DOHH2 (cell line): ENCODE results near the gene RNF223.

Source experiments
- H3F3A ChIP-seq: fragments of 200-600 bp; sonication (generic), shearing (Covaris generic); 2 replicates; pipeline ENCODE4 v1.6.0; 2016; ENCODE audit warnings: antibody characterized with exemption, mild to moderate bottlenecking; ENCODE audit not compliant: control insufficient read depth, insufficient read depth
- H3K27ac ChIP-seq: fragments of 200-600 bp; sonication (generic); 2 replicates; pipeline ENCODE4 v1.5.1; 2014; ENCODE audit warnings: low read depth, mild to moderate bottlenecking, low read length, moderate library complexity
- H3K27me3 ChIP-seq: fragments of 200-600 bp; sonication (generic); 2 replicates; pipeline ENCODE4 v1.6.1; 2014; ENCODE audit warnings: mild to moderate bottlenecking, low read length, mixed read lengths; ENCODE audit not compliant: control insufficient read depth
- H3K36me3 ChIP-seq: fragments of 200-600 bp; sonication (generic); 2 replicates; pipeline ENCODE4 v1.6.1; 2014; ENCODE audit warnings: mild to moderate bottlenecking, low read length, moderate library complexity, mixed read lengths; ENCODE audit not compliant: control insufficient read depth
- H3K4me1 ChIP-seq: fragments of 200-600 bp; sonication (generic); 2 replicates; pipeline ENCODE4 v1.6.1; 2014; ENCODE audit warnings: mild to moderate bottlenecking, low read length, mixed read lengths; ENCODE audit not compliant: control insufficient read depth
- H3K4me2 ChIP-seq: fragments of 200-600 bp; sonication (generic); 2 replicates; pipeline ENCODE4 v1.6.0; 2014; ENCODE audit warnings: mild to moderate bottlenecking, low read length, moderate library complexity
- H3K4me3 ChIP-seq: fragments of 200-600 bp; sonication (generic); 2 replicates; pipeline ENCODE4 v1.5.1; 2014; ENCODE audit warnings: mild to moderate bottlenecking, low read length, mixed read lengths
- H3K79me2 ChIP-seq: fragments of 200-600 bp; sonication (generic); 2 replicates; pipeline ENCODE4 v1.6.1; 2014; ENCODE audit warnings: mild to moderate bottlenecking, low read length, mixed read lengths; ENCODE audit not compliant: control insufficient read depth
- H3K9me2 ChIP-seq: fragments of 200-600 bp; sonication (generic); replicated peaks from 2 replicates; pipeline ENCODE4 v1.6.1; 2014; ENCODE audit warnings: mild to moderate bottlenecking, low read length, mixed read lengths; ENCODE audit not compliant: control insufficient read depth
- H3K9me3 ChIP-seq: fragments of 200-600 bp; sonication (generic); 2 replicates; pipeline ENCODE4 v1.6.1; 2014; ENCODE audit warnings: antibody characterized with exemption, low read length, mixed read lengths; ENCODE audit not compliant: control insufficient read depth, insufficient read depth
- H4K20me1 ChIP-seq: fragments of 200-600 bp; sonication (generic); 2 replicates; pipeline ENCODE4 v1.6.0; 2014; ENCODE audit warnings: low read depth, mild to moderate bottlenecking, antibody characterized with exemption, low read length, moderate library complexity; ENCODE audit not compliant: control insufficient read depth, insufficient read depth
- CTCF ChIP-seq: fragments of 200-600 bp; sonication (generic); IDR thresholded peaks from one replicate; pipeline ENCODE4 v1.5.1; 2014; ENCODE audit warnings: antibody characterized with exemption, mild to moderate bottlenecking, low read depth, low read length; ENCODE audit not compliant: poor library complexity, severe bottlenecking
- EZH2phosphoT487 ChIP-seq: fragments of 200-600 bp; sonication (generic); IDR thresholded peaks from 2 replicates; pipeline ENCODE4 v1.6.1; 2017; ENCODE audit warnings: borderline replicate concordance, mild to moderate bottlenecking, antibody characterized with exemption, low read length, moderate library complexity, mixed read lengths

RNF223 gene

GRCh38 chr1:1091344-1092148, 17.4 kb upstream of the RNF223 start:
- Histone ChIP-seq H3K27me3 (no peaks in the 10 kb centered on the region), H4K20me1 (peaks cover 4% of the 10 kb centered on the region; the same call in 1 of the 2 replicates), H3K4me3 (no peak overlapping the region), H3K27ac (no peak overlapping the region), H3K9me2 (no peaks in the 10 kb centered on the region), H3K9me3 (no peaks in the 10 kb centered on the region), H3K4me2 (no peak overlapping the region), H3K4me1 (peaks cover 15% of the 10 kb centered on the region), H3K36me3 (no peaks in the 10 kb centered on the region), H3F3A (0 out of 2 replicates have a peak, but pooled peaks cover 7% of the 10 kb centered on the region), H3K79me2 (no peaks in the 10 kb centered on the region)
- TF ChIP-seq CTCF (no peak), EZH2phosphoT487 (no peak)

GRCh38 chr1:1090424-1091343, 16.6 kb upstream of the RNF223 start:
- H3K27ac ChIP-seq, result no peak overlapping the region
- H3K4me2 ChIP-seq, result no peak overlapping the region

More at GRCh38 chr1:1090424-1091343, 16.6 kb upstream of the RNF223 start:
- H3K4me3 ChIP-seq, result no peak overlapping the region
- no peaks in the 10 kb centered on the region for H3K36me3 ChIP-seq
- no peaks in the 10 kb centered on the region for H3K27me3 ChIP-seq
- H3K79me2 ChIP-seq, result no peaks in the 10 kb centered on the region
- no peaks in the 10 kb centered on the region for H3K9me2 ChIP-seq
- no peak for TF ChIP-seq EZH2phosphoT487
- TF ChIP-seq CTCF, result no peak
- H3K9me3 ChIP-seq, result no peaks in the 10 kb centered on the region
- peaks cover 15% of the 10 kb centered on the region for H3K4me1 ChIP-seq
- 0 out of 2 replicates have a peak, but pooled peaks cover 5% of the 10 kb centered on the region for H3F3A ChIP-seq
- H4K20me1 ChIP-seq, result peaks cover 4% of the 10 kb centered on the region; the same call in 1 of the 2 replicates
